A549 (cell line): ENCODE data around the gene SF3A2. TPM values are rescaled to one million over a fixed set of nuclear protein-coding genes. Genes with fewer than 3 reads are reported as not detected.
A peak's percentile ranks its signal among the peaks of the same experiment; 100 is the strongest.

Source experiments
- ATAC-seq, 2 experiments: fragments of 200-7000 bp in 1 of 2; fragments of >200 bp in 1 of 2; cut with Nextera tagmentation in 1 of 2; cut with Tn5 transposase in 1 of 2; 3 replicates each; pipeline versions ENCODE4 v1.8.0 to v1.9.1; 2018 to 2020; ENCODE audit warnings: mild to moderate bottlenecking in 1 of 2, moderate library complexity in 1 of 2
- CTCF ChIA-PET: fragments of 300-600 bp; sonication (Branson Sonifier 250); formaldehyde crosslinking; extraction: SDS; loops from one replicate; lab custom pipeline; 2021; ENCODE audit warnings: antibody characterized with exemption, inconsistent platforms; lab: Yijun Ruan, JAX
- POLR2A ChIA-PET: fragments of 350-600 bp; formaldehyde crosslinking; extraction: SDS; loops from one replicate; lab custom pipeline; 2021; ENCODE audit warnings: antibody characterized with exemption, inconsistent platforms; lab: Yijun Ruan, JAX
- DNase-seq, 2 experiments: peaks; one replicate each; pipeline versions ENCODE4 v3.0.0 to v3.0.0-alpha.2; 2011 to 2016; ENCODE audit warnings: low read depth in 1 of 2, low spot score in 1 of 2
- FAIRE-seq: peaks from 2 replicates; lab custom pipeline; 2011; peaks lifted over from hg19 to GRCh38; lab: Jason Lieb, UNC
- H3K27ac ChIP-seq, 2 experiments: fragments of >200 bp; sonication (Bioruptor Twin); formaldehyde crosslinking; 3 replicates each; pipeline ENCODE4 v1.5.1; 2016 to 2017
- H3K4me1 ChIP-seq: fragments of >200 bp; sonication (Bioruptor Twin); formaldehyde crosslinking; 3 replicates; pipeline ENCODE4 v1.6.1; 2016
- H3K4me2 ChIP-seq: fragments of >200 bp; sonication (Bioruptor Twin); formaldehyde crosslinking; 3 replicates; pipeline ENCODE4 v1.6.1; 2016
- H3K4me3 ChIP-seq: fragments of >200 bp; sonication (Bioruptor Twin); formaldehyde crosslinking; 3 replicates; pipeline ENCODE4 v1.5.1; 2016
- H3K9me3 ChIP-seq: fragments of >200 bp; sonication (Bioruptor Twin); formaldehyde crosslinking; 3 replicates; pipeline ENCODE4 v1.6.1; 2016
- CBX2 ChIP-seq: fragments of 200-600 bp; sonication (generic); IDR thresholded peaks from 2 replicates; pipeline ENCODE4 v1.6.1; 2016; ENCODE audit warnings: low read depth, mild to moderate bottlenecking, borderline replicate concordance
- CBX8 ChIP-seq: fragments of 200-600 bp; sonication (generic); IDR thresholded peaks from 2 replicates; pipeline ENCODE4 v1.6.1; 2016
- CHD4 ChIP-seq: fragments of 200-600 bp; sonication (generic); IDR thresholded peaks from 2 replicates; pipeline ENCODE4 v1.6.1; 2016; ENCODE audit warnings: antibody characterized with exemption, mild to moderate bottlenecking, borderline replicate concordance
- ESRRA ChIP-seq: fragments of 150-350 bp; IDR thresholded peaks from 2 replicates; pipeline ENCODE4 v1.6.1; 2014; ENCODE audit warnings: mild to moderate bottlenecking, low read length, borderline replicate concordance
- FOXS1 ChIP-seq: fragments of 250-450 bp; sonication (Bioruptor Pico); IDR thresholded peaks from 2 replicates; pipeline ENCODE4 v1.5.0; 2020; ENCODE audit warnings: mild to moderate bottlenecking, moderate library complexity
- HDAC2 ChIP-seq: fragments of 200-600 bp; sonication (generic); IDR thresholded peaks from 2 replicates; pipeline ENCODE4 v1.6.1; 2016
- HOXA7 ChIP-seq: fragments of 250-450 bp; sonication (Bioruptor Pico); IDR thresholded peaks from 2 replicates; pipeline ENCODE4 v1.5.0; 2020; ENCODE audit warnings: mild to moderate bottlenecking, moderate library complexity
- JUNB ChIP-seq: fragments of >200 bp; sonication (Bioruptor Twin); formaldehyde crosslinking; IDR thresholded peaks from 2 replicates; pipeline ENCODE4 v1.6.1; 2016
- KDM1A ChIP-seq: fragments of 200-600 bp; sonication (generic); IDR thresholded peaks from 2 replicates; pipeline ENCODE4 v1.6.1; 2016; ENCODE audit warnings: low read depth, mild to moderate bottlenecking
- KDM5A ChIP-seq: fragments of 200-600 bp; sonication (generic); IDR thresholded peaks from 2 replicates; pipeline ENCODE4 v1.6.1; 2016; ENCODE audit warnings: antibody characterized with exemption, mild to moderate bottlenecking
- MAFK ChIP-seq: fragments of 450-650 bp; IDR thresholded peaks from 2 replicates; pipeline ENCODE4 v1.6.1; 2014; ENCODE audit not compliant: partially characterized antibody
- MAZ ChIP-seq: fragments of 150-350 bp; IDR thresholded peaks from 2 replicates; pipeline ENCODE4 v1.6.1; 2014; ENCODE audit warnings: antibody characterized with exemption, low read depth, low read length, borderline replicate concordance
- NFE2L2 ChIP-seq: fragments of 150-350 bp; conservative IDR thresholded peaks from 2 replicates; pipeline ENCODE4 v1.6.1; 2014; ENCODE audit warnings: low read length
- NPAS2 ChIP-seq: fragments of 250-450 bp; sonication (Bioruptor Pico); IDR thresholded peaks from 2 replicates; pipeline ENCODE4 v1.8.0; 2022; ENCODE audit warnings: mild to moderate bottlenecking, moderate library complexity, borderline replicate concordance
- POLR2A ChIP-seq: IDR thresholded peaks from 2 replicates; pipeline ENCODE4 v1.6.1; 2012; ENCODE audit warnings: mild to moderate bottlenecking, low read length
- RAD21 ChIP-seq, 2 experiments: fragments of >200 bp in 1 of 2; sonication (Bioruptor Twin) in 1 of 2; formaldehyde crosslinking in 1 of 2; IDR thresholded peaks in 1 of 2; conservative IDR thresholded peaks in 1 of 2; 2 replicates in 1 of 2; 3 replicates in 1 of 2; pipeline ENCODE4 v1.6.1; 2012 to 2018; ENCODE audit warnings: inconsistent platforms in 1 of 2
- RARB ChIP-seq: fragments of 250-450 bp; sonication (Bioruptor Pico); IDR thresholded peaks from 2 replicates; pipeline ENCODE4 v1.8.0; 2021; ENCODE audit warnings: mild to moderate bottlenecking, moderate library complexity
- RCOR1 ChIP-seq: fragments of 150-350 bp; IDR thresholded peaks from 2 replicates; pipeline ENCODE4 v1.6.1; 2014; ENCODE audit warnings: antibody characterized with exemption, low read length, low read depth
- RNF2 ChIP-seq: fragments of 200-600 bp; sonication (generic); IDR thresholded peaks from 2 replicates; pipeline ENCODE4 v1.6.1; 2016; ENCODE audit warnings: low read depth, mild to moderate bottlenecking, antibody characterized with exemption, moderate library complexity, borderline replicate concordance
- SMC3 ChIP-seq: fragments of >200 bp; sonication (Bioruptor Twin); formaldehyde crosslinking; IDR thresholded peaks from 3 replicates; pipeline ENCODE4 v1.6.1; 2018; ENCODE audit warnings: inconsistent platforms
- SREBF2 ChIP-seq: fragments of 450-650 bp; IDR thresholded peaks from 2 replicates; pipeline ENCODE4 v1.6.1; 2014; ENCODE audit warnings: mild to moderate bottlenecking, moderate library complexity
- TP53 ChIP-seq: fragments of 250-450 bp; sonication (Bioruptor Pico); IDR thresholded peaks from 2 replicates; pipeline ENCODE4 v1.5.0; 2021; ENCODE audit warnings: mild to moderate bottlenecking, moderate library complexity
- ZFP36 ChIP-seq: fragments of 450-650 bp; IDR thresholded peaks from 2 replicates; pipeline ENCODE4 v1.6.1; 2014; ENCODE audit warnings: borderline replicate concordance; ENCODE audit not compliant: partially characterized antibody
- ZSCAN20 ChIP-seq: fragments of 250-450 bp; sonication (Bioruptor Pico); IDR thresholded peaks from 2 replicates; pipeline ENCODE4 v1.8.0; 2022; ENCODE audit warnings: mild to moderate bottlenecking, moderate library complexity
- WGBS: methylation state at CpG from one replicate; pipeline ENCODE4 v1.1.6; 2017; ENCODE audit errors: missing lambda C conversion rate; 5-methylcytosine and 5-hydroxymethylcytosine counted together
- polyA plus RNA-seq, 4 experiments: library from polyadenylated mRNA; depleted of rRNA in 3 of 4; stranded (reverse); fragments of >200 nt; fragmentation: RNase III in 1 of 4; extraction: RNeasy Plus Mini Kit Qiagen cat#74134 plus additional on column Dnase treatment in 1 of 4; gene quantifications; 2 replicates in 3 of 4; 3 replicates in 1 of 4; pipeline ENCODE4 v1.2.3, GENCODE V29; 2011 to 2017
- TF ChIP-seq, protein P1 (sequence below): IDR thresholded peaks from 2 replicates; pipeline ENCODE4 v1.6.1; 2012
- TF ChIP-seq, protein P2 (sequence below): IDR thresholded peaks from 2 replicates; pipeline ENCODE4 v1.6.1; 2012; ENCODE audit warnings: low read depth, borderline replicate concordance
- TF ChIP-seq, protein P3 (sequence below): fragments of 150-350 bp; IDR thresholded peaks from 2 replicates; pipeline ENCODE4 v1.6.1; 2014; ENCODE audit warnings: low read depth, mild to moderate bottlenecking, low read length
- TF ChIP-seq, protein P4 (sequence below): fragments of 250-450 bp; sonication (Bioruptor Pico); IDR thresholded peaks from 2 replicates; pipeline ENCODE4 v1.5.0; 2021; ENCODE audit warnings: mild to moderate bottlenecking, moderate library complexity, borderline replicate concordance
- TF ChIP-seq, protein P5 (sequence below): fragments of >200 bp; sonication (Bioruptor Twin); formaldehyde crosslinking; IDR thresholded peaks from 3 replicates; pipeline ENCODE4 v1.6.1; 2016
- TF ChIP-seq, protein P6 (sequence below): fragments of 250-450 bp; sonication (Bioruptor Pico); IDR thresholded peaks from 2 replicates; pipeline ENCODE4 v1.5.0; 2020; ENCODE audit warnings: low read depth, mild to moderate bottlenecking, moderate library complexity

SF3A2 gene
- polyA plus RNA-seq, 2 of the 4 experiments (the other 2 are of a cell fraction) = 11.9 to 68.2 TPM

DNA sequence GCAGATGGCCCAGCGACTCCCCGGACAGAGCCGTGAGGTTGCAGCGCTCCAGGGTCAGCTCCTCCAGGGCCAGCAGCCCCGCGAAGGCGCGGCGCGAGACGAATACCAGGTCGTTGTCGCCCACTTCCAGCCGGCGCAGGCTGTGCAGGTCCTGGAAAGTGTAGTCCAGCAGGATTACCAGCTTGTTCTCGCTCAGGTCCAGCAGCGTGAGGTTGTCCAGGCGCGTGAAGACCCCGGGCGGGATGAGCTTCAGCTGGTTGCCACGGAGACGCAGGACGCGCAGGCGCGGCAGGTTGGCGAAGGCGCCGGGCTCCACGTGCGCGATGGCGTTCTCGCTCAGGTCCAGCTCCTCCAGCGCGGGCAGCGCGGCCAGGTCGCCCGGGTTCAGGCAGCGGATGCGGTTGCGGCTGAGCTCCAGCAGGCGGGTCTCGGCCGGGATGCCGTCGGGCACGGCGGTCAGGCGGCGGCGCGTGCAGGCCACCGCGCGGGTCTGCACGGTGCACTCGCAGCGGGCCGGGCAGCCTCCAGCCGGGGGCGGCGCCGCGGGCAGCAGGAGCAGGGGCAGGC is 54.6 kb downstream of the SF3A2 start:
- Histone ChIP-seq H3K4me3 (no peak overlapping the region), H3K27ac (no peak overlapping the region), H3K9me3 (no peaks in the 10 kb centered on the region), H3K4me1 (peaks cover 5% of the 10 kb centered on the region; the same call in 2 of the 3 replicates), H3K4me2 (peak overlapping the region; percentile 88)
- DNase-seq = no peak
- peak; percentile 6 to 58; a peak in 3 of 6 replicates for ATAC-seq
- no peak for TF ChIP-seq HDAC2
- no peak for TF ChIP-seq CHD4
- no peak for TF ChIP-seq POLR2A
- no peak for TF ChIP-seq HOXA7 (CRISPR knock-in tag)
- TF ChIP-seq ZSCAN20 (CRISPR knock-in tag) = no peak
- TF ChIP-seq CBX2 = no peak
- TF ChIP-seq, protein P1, sequence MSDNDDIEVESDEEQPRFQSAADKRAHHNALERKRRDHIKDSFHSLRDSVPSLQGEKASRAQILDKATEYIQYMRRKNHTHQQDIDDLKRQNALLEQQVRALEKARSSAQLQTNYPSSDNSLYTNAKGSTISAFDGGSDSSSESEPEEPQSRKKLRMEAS = peak; percentile 57
- TF ChIP-seq, protein P2, sequence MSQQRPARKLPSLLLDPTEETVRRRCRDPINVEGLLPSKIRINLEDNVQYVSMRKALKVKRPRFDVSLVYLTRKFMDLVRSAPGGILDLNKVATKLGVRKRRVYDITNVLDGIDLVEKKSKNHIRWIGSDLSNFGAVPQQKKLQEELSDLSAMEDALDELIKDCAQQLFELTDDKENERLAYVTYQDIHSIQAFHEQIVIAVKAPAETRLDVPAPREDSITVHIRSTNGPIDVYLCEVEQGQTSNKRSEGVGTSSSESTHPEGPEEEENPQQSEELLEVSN = 0 out of 2 replicates have a peak, but pooled peaks have one; percentile 29
- no peak for TF ChIP-seq SMC3
- TF ChIP-seq NPAS2 = no peak
- TF ChIP-seq RCOR1 = no peak
- no peak for TF ChIP-seq RNF2
- TF ChIP-seq SREBF2 = no peak
- no peak for TF ChIP-seq FOXS1 (CRISPR knock-in tag)
- TF ChIP-seq KDM5A = no peak
- no peak for TF ChIP-seq ZFP36
- TF ChIP-seq RARB (CRISPR knock-in tag) = no peak
- ChIA-PET CTCF (interaction anchor here (2.7 kb wide), 1 partner anchor 17 kb away, joined by 6 read pairs; no protein-coding TSS in a partner anchor), POLR2A (no interaction called here)
- FAIRE-seq = no peak
- 34% methylated on average over 19 of the region's 67 CpGs for WGBS

DNA sequence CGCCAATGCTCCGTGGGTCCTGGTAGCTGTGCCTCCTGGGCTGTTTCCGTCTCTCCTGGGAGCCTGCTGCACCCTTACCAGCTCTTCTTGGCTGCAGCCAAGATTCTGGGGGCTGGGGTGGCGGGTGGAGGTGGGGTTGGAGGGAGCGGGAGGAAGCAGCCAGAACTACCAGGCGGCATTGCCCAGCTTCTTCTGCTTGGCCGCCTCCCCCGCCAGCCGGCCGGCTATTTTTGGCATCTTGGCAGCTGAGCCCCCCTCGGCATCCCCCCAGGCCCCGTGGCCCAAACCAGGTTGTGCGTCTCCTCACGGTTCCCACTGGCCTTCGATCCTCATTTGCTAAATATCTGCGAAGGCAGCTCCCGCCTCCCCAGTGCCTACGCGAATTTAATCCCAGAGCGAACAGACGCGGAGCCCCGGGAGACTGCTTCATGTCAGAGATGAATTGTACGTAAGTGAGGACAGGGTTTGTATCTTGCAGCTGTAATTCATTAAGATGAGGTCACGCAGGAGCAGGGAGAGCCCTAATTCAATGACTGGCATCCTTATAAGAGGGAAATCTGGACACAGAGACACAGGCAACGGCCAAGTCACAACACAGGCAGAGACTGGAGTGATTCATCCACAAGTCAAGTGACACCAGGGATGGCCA is 58.2 kb downstream of the SF3A2 start:
- FAIRE-seq (no peak), DNase-seq (no peak), ATAC-seq (no peak)
- ChIA-PET POLR2A (no interaction called here), CTCF (interaction anchor here (1.3 kb wide), 1 partner anchor 21 kb away, joined by 3 read pairs; no protein-coding TSS in a partner anchor)
- Histone ChIP-seq H3K4me3 (no peak overlapping the region), H3K4me2 (no peak overlapping the region), H3K27ac (no peak overlapping the region), H3K4me1 (peaks cover under 1% of the 10 kb centered on the region; the same call in 2 of the 3 replicates), H3K9me3 (no peaks in the 10 kb centered on the region)
- 77% methylated on average over 22 of the region's 26 CpGs for WGBS
- no peak for TF ChIP-seq KDM1A
- TF ChIP-seq SMC3 = no peak
- TF ChIP-seq, protein P3, sequence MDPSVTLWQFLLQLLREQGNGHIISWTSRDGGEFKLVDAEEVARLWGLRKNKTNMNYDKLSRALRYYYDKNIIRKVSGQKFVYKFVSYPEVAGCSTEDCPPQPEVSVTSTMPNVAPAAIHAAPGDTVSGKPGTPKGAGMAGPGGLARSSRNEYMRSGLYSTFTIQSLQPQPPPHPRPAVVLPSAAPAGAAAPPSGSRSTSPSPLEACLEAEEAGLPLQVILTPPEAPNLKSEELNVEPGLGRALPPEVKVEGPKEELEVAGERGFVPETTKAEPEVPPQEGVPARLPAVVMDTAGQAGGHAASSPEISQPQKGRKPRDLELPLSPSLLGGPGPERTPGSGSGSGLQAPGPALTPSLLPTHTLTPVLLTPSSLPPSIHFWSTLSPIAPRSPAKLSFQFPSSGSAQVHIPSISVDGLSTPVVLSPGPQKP = no peak
- TF ChIP-seq NPAS2 = no peak
- TF ChIP-seq, protein P4, sequence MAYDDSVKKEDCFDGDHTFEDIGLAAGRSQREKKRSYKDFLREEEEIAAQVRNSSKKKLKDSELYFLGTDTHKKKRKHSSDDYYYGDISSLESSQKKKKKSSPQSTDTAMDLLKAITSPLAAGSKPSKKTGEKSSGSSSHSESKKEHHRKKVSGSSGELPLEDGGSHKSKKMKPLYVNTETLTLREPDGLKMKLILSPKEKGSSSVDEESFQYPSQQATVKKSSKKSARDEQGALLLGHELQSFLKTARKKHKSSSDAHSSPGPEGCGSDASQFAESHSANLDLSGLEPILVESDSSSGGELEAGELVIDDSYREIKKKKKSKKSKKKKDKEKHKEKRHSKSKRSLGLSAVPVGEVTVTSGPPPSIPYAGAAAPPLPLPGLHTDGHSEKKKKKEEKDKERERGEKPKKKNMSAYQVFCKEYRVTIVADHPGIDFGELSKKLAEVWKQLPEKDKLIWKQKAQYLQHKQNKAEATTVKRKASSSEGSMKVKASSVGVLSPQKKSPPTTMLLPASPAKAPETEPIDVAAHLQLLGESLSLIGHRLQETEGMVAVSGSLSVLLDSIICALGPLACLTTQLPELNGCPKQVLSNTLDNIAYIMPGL (CRISPR knock-in tag) = no peak
- TF ChIP-seq NFE2L2 = no peak
- no peak for TF ChIP-seq FOXS1 (CRISPR knock-in tag)
- TF ChIP-seq MAFK = no peak
- TF ChIP-seq ESRRA = no peak
- no peak for TF ChIP-seq TP53 (CRISPR knock-in tag)
- TF ChIP-seq, protein P5, sequence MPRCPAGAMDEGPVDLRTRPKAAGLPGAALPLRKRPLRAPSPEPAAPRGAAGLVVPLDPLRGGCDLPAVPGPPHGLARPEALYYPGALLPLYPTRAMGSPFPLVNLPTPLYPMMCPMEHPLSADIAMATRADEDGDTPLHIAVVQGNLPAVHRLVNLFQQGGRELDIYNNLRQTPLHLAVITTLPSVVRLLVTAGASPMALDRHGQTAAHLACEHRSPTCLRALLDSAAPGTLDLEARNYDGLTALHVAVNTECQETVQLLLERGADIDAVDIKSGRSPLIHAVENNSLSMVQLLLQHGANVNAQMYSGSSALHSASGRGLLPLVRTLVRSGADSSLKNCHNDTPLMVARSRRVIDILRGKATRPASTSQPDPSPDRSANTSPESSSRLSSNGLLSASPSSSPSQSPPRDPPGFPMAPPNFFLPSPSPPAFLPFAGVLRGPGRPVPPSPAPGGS = no peak
- no peak for TF ChIP-seq HDAC2
- TF ChIP-seq, protein P6, sequence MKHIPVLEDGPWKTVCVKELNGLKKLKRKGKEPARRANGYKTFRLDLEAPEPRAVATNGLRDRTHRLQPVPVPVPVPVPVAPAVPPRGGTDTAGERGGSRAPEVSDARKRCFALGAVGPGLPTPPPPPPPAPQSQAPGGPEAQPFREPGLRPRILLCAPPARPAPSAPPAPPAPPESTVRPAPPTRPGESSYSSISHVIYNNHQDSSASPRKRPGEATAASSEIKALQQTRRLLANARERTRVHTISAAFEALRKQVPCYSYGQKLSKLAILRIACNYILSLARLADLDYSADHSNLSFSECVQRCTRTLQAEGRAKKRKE = no peak
- no peak for TF ChIP-seq JUNB
- TF ChIP-seq, protein P2 = no peak
- TF ChIP-seq CBX8 = no peak
- TF ChIP-seq MAZ = no peak
- no peak for TF ChIP-seq RAD21 (conservative IDR thresholded peaks at IDR 0.05 in 1 of 2, IDR thresholded peaks at IDR 0.05 in 1 of 2)
